Stomach (tissue), 4 donors: ENCODE data around the gene KRTAP10-6.
"Not testable (repeated sequence)": the region's sequence is repeated elsewhere in the genome, so short reads cannot be mapped to it uniquely, and the experiment has no call there.

ENCODE experiments used
- POLR2A ChIP-seq, 4 donors: fragments of 450-650 bp; IDR thresholded peaks; one replicate each; pipeline ENCODE4 v1.6.1; 2016; ENCODE audit warnings: antibody characterized with exemption in 4 of 4, control low read depth in 2 of 4, mild to moderate bottlenecking in 1 of 4, moderate library complexity in 1 of 4
- POLR2AphosphoS5 ChIP-seq, 3 donors: sonication (generic); formaldehyde crosslinking; IDR thresholded peaks; one replicate each; pipeline ENCODE4 v1.6.1; 2016; ENCODE audit warnings: antibody characterized with exemption in 3 of 3
- TF ChIP-seq, protein P1 (sequence below), 7 experiments: fragments of 450-650 bp in 4 of 7; fragments of 200-600 bp in 3 of 7; sonication (generic) in 3 of 7; IDR thresholded peaks; one replicate each; pipeline ENCODE4 v1.5.1; 2016 to 2019; ENCODE audit warnings: antibody characterized with exemption in 7 of 7, control low read depth in 2 of 7, mild to moderate bottlenecking in 1 of 7

DNA sequence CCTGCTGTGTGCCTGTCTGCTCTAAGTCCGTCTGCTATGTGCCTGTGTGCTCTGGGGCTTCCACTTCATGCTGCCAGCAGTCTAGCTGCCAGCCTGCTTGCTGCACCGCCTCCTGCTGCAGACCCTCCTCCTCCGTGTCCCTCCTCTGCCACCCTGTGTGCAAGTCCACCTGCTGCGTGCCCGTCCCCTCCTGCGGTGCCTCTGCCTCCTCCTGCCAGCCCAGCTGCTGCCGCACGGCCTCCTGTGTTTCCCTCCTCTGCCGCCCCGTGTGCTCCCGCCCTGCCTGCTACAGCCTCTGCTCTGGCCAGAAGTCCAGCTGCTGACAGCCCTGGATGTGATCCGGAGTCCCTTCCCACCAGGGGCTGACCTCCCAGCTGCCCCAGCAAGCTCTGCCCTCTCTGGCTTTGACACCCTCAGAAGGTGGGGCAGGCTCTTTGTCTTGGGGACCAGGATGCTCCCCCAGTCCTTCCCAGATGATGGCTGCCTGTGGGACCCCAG, 45.6 kb upstream of the KRTAP10-6 start:
- TF ChIP-seq, protein P1, sequence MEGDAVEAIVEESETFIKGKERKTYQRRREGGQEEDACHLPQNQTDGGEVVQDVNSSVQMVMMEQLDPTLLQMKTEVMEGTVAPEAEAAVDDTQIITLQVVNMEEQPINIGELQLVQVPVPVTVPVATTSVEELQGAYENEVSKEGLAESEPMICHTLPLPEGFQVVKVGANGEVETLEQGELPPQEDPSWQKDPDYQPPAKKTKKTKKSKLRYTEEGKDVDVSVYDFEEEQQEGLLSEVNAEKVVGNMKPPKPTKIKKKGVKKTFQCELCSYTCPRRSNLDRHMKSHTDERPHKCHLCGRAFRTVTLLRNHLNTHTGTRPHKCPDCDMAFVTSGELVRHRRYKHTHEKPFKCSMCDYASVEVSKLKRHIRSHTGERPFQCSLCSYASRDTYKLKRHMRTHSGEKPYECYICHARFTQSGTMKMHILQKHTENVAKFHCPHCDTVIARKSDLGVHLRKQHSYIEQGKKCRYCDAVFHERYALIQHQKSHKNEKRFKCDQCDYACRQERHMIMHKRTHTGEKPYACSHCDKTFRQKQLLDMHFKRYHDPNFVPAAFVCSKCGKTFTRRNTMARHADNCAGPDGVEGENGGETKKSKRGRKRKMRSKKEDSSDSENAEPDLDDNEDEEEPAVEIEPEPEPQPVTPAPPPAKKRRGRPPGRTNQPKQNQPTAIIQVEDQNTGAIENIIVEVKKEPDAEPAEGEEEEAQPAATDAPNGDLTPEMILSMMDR (IDR thresholded peaks at IDR 0.05) = not testable (repeated sequence)
- not testable (repeated sequence) for TF ChIP-seq POLR2A, POLR2AphosphoS5 (IDR thresholded peaks at IDR 0.05)
